ENCODE data around the gene ANKEF1.

- no peak for TF ChIP-seq SIN3A (IDR thresholded peaks at IDR 0.05; ENCODE audit: borderline replicate concordance, insufficient read depth, low read length)
- TF ChIP-seq, protein P1, sequence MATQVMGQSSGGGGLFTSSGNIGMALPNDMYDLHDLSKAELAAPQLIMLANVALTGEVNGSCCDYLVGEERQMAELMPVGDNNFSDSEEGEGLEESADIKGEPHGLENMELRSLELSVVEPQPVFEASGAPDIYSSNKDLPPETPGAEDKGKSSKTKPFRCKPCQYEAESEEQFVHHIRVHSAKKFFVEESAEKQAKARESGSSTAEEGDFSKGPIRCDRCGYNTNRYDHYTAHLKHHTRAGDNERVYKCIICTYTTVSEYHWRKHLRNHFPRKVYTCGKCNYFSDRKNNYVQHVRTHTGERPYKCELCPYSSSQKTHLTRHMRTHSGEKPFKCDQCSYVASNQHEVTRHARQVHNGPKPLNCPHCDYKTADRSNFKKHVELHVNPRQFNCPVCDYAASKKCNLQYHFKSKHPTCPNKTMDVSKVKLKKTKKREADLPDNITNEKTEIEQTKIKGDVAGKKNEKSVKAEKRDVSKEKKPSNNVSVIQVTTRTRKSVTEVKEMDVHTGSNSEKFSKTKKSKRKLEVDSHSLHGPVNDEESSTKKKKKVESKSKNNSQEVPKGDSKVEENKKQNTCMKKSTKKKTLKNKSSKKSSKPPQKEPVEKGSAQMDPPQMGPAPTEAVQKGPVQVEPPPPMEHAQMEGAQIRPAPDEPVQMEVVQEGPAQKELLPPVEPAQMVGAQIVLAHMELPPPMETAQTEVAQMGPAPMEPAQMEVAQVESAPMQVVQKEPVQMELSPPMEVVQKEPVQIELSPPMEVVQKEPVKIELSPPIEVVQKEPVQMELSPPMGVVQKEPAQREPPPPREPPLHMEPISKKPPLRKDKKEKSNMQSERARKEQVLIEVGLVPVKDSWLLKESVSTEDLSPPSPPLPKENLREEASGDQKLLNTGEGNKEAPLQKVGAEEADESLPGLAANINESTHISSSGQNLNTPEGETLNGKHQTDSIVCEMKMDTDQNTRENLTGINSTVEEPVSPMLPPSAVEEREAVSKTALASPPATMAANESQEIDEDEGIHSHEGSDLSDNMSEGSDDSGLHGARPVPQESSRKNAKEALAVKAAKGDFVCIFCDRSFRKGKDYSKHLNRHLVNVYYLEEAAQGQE (IDR thresholded peaks at IDR 0.05; ENCODE audit: insufficient read depth in 1 of 2, low read depth in 2 of 2, low read length in 2 of 2): no peak
Measured at GRCh38 chr20:10005885-10006284, 28.9 kb upstream of the ANKEF1 start.

All from PFSK-1 (cell line).